Measurements from ENCODE around the gene PTBP1. TPM values are rescaled to one million over a fixed set of nuclear protein-coding genes. Genes with fewer than 3 reads are reported as not detected.

Gene PTBP1
- polyA plus RNA-seq, 1 donor from 2014 or later: 27.3 TPM

- TF ChIP-seq POLR2AphosphoS5 (IDR thresholded peaks at IDR 0.05) (no peak), EP300 (conservative IDR thresholded peaks at IDR 0.05; ENCODE audit: poor library complexity, severe bottlenecking) (no peak), CTCF (IDR thresholded peaks at IDR 0.05; ENCODE audit: poor library complexity, severe bottlenecking) (no peak), REST (IDR thresholded peaks at IDR 0.05; ENCODE audit: borderline replicate concordance) (no peak), MXI1 (conservative IDR thresholded peaks at IDR 0.05; ENCODE audit: poor library complexity, severe bottlenecking) (no peak), RAD21 (conservative IDR thresholded peaks at IDR 0.05) (no peak)
Measured at GRCh38 chr19:769616-770015, 27.6 kb upstream of the PTBP1 start.

GRCh38 chr19:771332-771785 lies 25.9 kb upstream of the PTBP1 start:
- Histone ChIP-seq H3K79me2 (replicated peaks; ENCODE audit: insufficient read depth, low read length) (no peaks in the 10 kb centered on the region), H3F3A (ENCODE audit: insufficient read depth, low read length, poor library complexity, severe bottlenecking) (no peaks in the 10 kb centered on the region), H3K36me3 (ENCODE audit: insufficient read depth, low read length) (no peaks in the 10 kb centered on the region), H3K9ac (ENCODE audit: low read length) (no peak overlapping the region), H4K20me1 (ENCODE audit: insufficient read depth) (no peaks in the 10 kb centered on the region), H3K9me3 (ENCODE audit: low read length) (no peaks in the 10 kb centered on the region), H3K4me3 (ENCODE audit: low read length) (no peak overlapping the region), H2AFZ (ENCODE audit: low read depth, low read length) (no peak overlapping the region), H3K9me2 (ENCODE audit: insufficient read depth, low read length) (no peaks in the 10 kb centered on the region), H3K27ac (ENCODE audit: low read length) (no peak overlapping the region), H3K4me2 (ENCODE audit: low read length) (no peak overlapping the region), H3K27me3 (ENCODE audit: insufficient read depth, low read depth, low read length) (no peaks in the 10 kb centered on the region)
- TF ChIP-seq EP300 (conservative IDR thresholded peaks at IDR 0.05; ENCODE audit: poor library complexity, severe bottlenecking) (no peak), REST (IDR thresholded peaks at IDR 0.05; ENCODE audit: borderline replicate concordance) (no peak), CTCF (IDR thresholded peaks at IDR 0.05; ENCODE audit: poor library complexity, severe bottlenecking) (no peak), SMC3 (conservative IDR thresholded peaks at IDR 0.05; ENCODE audit: poor library complexity) (no peak), MXI1 (conservative IDR thresholded peaks at IDR 0.05; ENCODE audit: poor library complexity, severe bottlenecking) (no peak), TAF1 (IDR thresholded peaks at IDR 0.05; ENCODE audit: low read depth) (no peak), RAD21 (conservative IDR thresholded peaks at IDR 0.05) (no peak), EZH2 (IDR thresholded peaks at IDR 0.05; ENCODE audit: borderline replicate concordance, insufficient read depth, low read length, poor library complexity, severe bottlenecking) (no peak), POLR2AphosphoS5 (IDR thresholded peaks at IDR 0.05) (no peak)

More at GRCh38 chr19:769616-770015, 27.6 kb upstream of the PTBP1 start:
- Histone ChIP-seq H4K20me1 (ENCODE audit: insufficient read depth) (no peaks in the 10 kb centered on the region), H3K79me2 (replicated peaks; ENCODE audit: insufficient read depth, low read length) (no peaks in the 10 kb centered on the region), H3K4me2 (ENCODE audit: low read length) (no peak overlapping the region), H3K9ac (ENCODE audit: low read length) (no peak overlapping the region), H3K27me3 (ENCODE audit: insufficient read depth, low read depth, low read length) (no peaks in the 10 kb centered on the region), H2AFZ (ENCODE audit: low read depth, low read length) (no peak overlapping the region), H3K36me3 (ENCODE audit: insufficient read depth, low read length) (no peaks in the 10 kb centered on the region), H3K4me3 (ENCODE audit: low read length) (no peak overlapping the region), H3F3A (ENCODE audit: insufficient read depth, low read length, poor library complexity, severe bottlenecking) (no peaks in the 10 kb centered on the region), H3K9me3 (ENCODE audit: low read length) (no peaks in the 10 kb centered on the region), H3K27ac (ENCODE audit: low read length) (no peak overlapping the region), H3K9me2 (ENCODE audit: insufficient read depth, low read length) (no peaks in the 10 kb centered on the region)
